GM15510 (cell line): ENCODE results near the gene PCDH1.

ENCODE experiments used
- POLR2A ChIP-seq: IDR thresholded peaks from 3 replicates; pipeline ENCODE4 v1.6.1; 2011; ENCODE audit warnings: borderline replicate concordance; ENCODE audit not compliant: insufficient read length; ENCODE audit errors: extremely low read depth

PCDH1 gene

GRCh38 chr5:141906972-141907371, 28.8 kb upstream of the PCDH1 start:
- TF ChIP-seq POLR2A, result no peak

GRCh38 chr5:141906517-141906916, 28.3 kb upstream of the PCDH1 start:
- no peak for TF ChIP-seq POLR2A

- TF ChIP-seq POLR2A, result no peak
These were observed 26.3 kb upstream of the PCDH1 start for GRCh38 chr5:141904551-141904950.

- no peak for TF ChIP-seq POLR2A
These were observed 25.1 kb upstream of the PCDH1 start for GRCh38 chr5:141903261-141903660.

GRCh38 chr5:141902015-141902814, 24.0 kb upstream of the PCDH1 start:
- no peak for TF ChIP-seq POLR2A

- TF ChIP-seq POLR2A, result no peak
These were observed 20.3 kb upstream of the PCDH1 start for GRCh38 chr5:141898448-141899049.

GRCh38 chr5:141897425-141897824, 19.2 kb upstream of the PCDH1 start:
- TF ChIP-seq POLR2A, result no peak

GRCh38 chr5:141889282-141889871, 11.2 kb upstream of the PCDH1 start:
- TF ChIP-seq POLR2A, result no peak

- TF ChIP-seq POLR2A, result no peak
These were observed 5.7 kb upstream of the PCDH1 start for GRCh38 chr5:141883892-141884318.

GRCh38 chr5:141883184-141883891, 5.1 kb upstream of the PCDH1 start:
- no peak for TF ChIP-seq POLR2A

- no peak for TF ChIP-seq POLR2A
These were observed 4.5 kb upstream of the PCDH1 start for GRCh38 chr5:141882594-141883183.

GRCh38 chr5:141881886-141882285, 3.7 kb upstream of the PCDH1 start:
- no peak for TF ChIP-seq POLR2A

GRCh38 chr5:141880961-141881801, 3.0 kb upstream of the PCDH1 start:
- no peak for TF ChIP-seq POLR2A
